GM19395 (cell line): ENCODE results near the gene GRIK2.
"Not testable (repeated sequence)": the region's sequence is repeated elsewhere in the genome, so short reads cannot be mapped to it uniquely, and the experiment has no call there.

Experiments
- ATAC-seq: cut with Tn5 transposase; IDR thresholded peaks from one replicate; pipeline ENCODE4 v1.9.1; 2021; ENCODE audit warnings: mild to moderate bottlenecking, moderate library complexity; ENCODE audit not compliant: unreplicated experiment

GRIK2 gene

GRCh38 chr6:101980924-101981323 lies 587.4 kb downstream of the GRIK2 start:
- no peak for ATAC-seq

DNA sequence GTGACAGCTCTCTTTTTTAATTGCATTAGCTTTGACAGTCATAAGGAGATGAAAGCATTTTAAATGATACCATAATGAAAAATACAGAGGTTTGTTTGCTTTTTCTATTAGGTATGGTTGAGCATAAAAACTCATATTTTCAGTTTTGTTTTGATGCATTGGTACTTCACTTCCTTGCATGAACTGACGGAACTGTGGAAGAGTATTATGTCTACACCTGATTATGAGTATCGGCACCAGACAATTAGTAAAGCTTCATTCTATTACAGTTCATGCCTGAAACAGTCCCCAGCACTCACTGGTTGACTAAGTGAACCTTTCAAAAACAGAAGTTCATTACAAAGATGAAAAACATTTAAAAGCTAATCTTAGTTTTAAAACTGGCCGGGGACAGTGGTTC lies 593.0 kb downstream of the GRIK2 start:
- no peak for ATAC-seq

DNA sequence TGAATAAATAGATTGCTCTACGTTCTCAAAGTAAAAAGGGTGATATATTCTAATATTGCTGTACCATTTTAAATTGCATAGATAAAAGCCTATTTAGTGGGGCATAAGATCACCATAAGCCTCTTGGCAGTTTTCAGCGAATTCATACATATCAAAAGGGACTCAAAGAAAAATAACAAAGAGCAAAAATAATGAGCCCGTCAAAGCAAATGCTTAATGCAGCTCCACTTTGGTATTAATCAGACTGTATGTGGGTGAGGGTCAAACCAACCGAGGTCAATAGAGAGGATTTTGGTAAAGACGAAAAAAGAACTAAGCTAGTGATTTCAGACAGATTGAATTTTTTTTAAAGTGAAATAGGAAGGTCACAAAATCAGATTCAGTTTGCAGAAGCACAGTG lies 598.8 kb downstream of the GRIK2 start:
- no peak for ATAC-seq

GRCh38 chr6:101994521-101994920 lies 601.0 kb downstream of the GRIK2 start:
- no peak for ATAC-seq

GRCh38 chr6:102015431-102015830 lies 621.9 kb downstream of the GRIK2 start:
- ATAC-seq, result no peak

GRCh38 chr6:102022281-102022680 lies 628.8 kb downstream of the GRIK2 start:
- ATAC-seq, result no peak

DNA sequence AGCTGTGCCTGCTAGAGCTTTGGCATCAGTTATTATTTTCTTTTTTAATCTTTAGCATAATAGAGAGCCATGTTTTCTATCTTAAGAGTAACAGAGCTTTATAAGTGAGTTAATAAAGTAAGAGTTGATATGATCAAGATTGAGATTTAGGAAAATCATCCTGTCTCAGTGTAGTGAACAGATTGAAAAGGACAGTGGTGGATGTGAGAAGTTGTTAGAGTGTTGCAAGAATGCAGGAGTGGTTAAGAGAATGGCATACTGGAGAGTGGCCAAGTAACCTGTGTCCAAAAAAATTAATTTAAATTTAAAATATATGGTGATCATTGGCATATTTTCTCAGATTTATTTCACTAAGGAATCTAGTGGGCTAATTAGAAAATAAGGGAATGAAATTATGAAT lies 629.3 kb downstream of the GRIK2 start:
- ATAC-seq, result no peak

- no peak for ATAC-seq
These were observed 630.6 kb downstream of the GRIK2 start for GRCh38 chr6:102023977-102024657.

DNA sequence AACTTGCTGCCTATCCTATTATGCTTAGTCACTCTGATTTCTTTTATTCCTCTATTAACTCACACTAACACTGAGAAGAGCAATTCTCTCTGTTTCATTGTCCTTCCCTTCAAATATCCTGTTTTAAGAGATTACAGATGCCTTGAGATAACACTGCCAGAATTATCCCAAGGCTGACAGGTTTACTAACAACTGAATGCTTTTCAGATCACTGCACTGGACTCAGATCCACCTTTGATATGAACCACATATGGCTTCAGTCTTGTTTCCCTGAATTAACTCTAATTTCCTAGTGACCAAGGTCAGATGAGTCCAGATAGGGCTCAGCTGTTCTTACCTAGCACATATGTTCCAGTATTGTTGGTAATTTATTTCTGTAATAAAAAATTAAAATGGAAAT lies 633.1 kb downstream of the GRIK2 start:
- no peak for ATAC-seq

DNA sequence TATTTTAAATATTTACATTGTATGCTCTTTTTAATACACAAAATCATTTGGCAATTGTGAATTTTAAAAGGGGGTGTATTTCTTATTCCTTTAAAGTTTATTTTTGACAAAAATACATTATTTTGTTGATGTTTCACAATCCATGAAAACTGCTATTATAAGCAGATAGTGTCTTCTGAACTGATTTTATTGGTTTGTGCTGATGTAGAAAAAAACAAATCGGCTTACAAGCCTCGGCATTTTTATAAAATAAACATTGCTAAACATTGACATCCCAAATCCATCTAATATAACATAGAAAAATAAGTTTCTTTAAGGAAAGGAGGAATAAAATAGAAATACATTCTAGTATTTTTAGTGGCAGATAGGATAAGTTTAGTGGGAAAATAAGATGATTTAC lies 634.7 kb downstream of the GRIK2 start:
- ATAC-seq, result no peak

- no peak for ATAC-seq
These were observed 645.5 kb downstream of the GRIK2 start for GRCh38 chr6:102038964-102039363.

GRCh38 chr6:102039441-102039840 lies 645.9 kb downstream of the GRIK2 start:
- no peak for ATAC-seq

GRCh38 chr6:102051001-102051400 lies 657.5 kb downstream of the GRIK2 start:
- ATAC-seq, result no peak

DNA sequence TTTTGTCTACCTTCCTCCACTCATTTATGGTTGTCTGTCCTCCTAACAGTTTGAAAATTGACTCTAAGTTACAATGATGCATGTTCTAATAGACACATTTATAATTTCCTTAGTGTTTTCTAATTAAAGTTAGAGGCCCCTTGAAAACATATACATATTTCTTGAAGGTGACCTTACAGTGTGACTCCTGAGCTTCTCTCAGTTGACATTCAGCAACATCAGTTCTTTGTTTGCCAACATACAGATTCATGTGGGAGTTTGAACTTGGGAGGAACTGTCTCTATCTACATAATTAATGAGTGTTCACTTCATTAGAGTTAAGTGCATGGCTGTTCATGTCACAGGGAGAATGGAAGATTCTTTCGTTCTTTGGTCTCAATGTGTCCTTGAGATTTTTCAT lies 658.2 kb downstream of the GRIK2 start:
- no peak for ATAC-seq

DNA sequence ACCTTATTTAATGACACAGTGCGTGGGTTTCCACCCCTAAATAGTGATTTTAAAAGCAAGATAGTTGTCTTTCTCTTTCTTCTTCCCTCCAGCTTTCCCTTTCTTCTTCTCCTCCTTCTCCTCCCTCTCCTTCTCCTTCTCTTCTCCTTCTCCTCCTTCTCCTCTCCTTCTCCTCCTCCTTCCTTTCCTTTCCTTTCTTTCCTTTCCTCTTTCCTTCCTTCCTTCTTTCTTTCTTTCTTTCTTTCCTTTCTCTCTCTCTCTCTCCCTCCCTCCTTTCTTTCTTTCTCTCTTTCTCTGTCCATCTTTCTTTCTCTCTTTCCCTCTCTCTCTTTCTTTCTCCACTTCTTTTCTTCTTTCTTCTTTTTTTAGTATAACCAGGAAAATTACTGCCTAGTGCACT lies 670.6 kb downstream of the GRIK2 start:
- ATAC-seq, result no peak

- no peak for ATAC-seq
These were observed 672.8 kb downstream of the GRIK2 start for GRCh38 chr6:102066301-102066700.

- no peak for ATAC-seq
These were observed 674.9 kb downstream of the GRIK2 start for GRCh38 chr6:102068349-102068929.

DNA sequence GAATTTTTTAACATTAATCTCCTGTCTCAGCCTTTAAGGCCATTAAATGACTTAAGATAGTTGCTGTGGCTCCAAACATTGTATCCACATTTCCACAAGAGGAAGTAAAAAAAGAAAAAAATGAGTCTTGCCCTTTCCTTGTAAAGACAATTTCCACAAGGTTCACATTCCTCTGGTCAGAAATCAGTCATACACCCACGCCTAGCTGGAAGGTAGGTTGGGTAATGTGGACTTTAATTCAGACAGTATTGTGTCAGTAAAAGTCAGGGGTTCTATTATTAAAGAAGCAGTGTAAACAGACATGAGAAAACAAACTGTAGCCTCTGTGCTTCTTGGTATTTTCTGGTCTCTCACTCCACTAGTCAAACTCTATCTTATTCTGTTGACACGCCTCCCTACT lies 682.0 kb downstream of the GRIK2 start:
- ATAC-seq, result no peak

DNA sequence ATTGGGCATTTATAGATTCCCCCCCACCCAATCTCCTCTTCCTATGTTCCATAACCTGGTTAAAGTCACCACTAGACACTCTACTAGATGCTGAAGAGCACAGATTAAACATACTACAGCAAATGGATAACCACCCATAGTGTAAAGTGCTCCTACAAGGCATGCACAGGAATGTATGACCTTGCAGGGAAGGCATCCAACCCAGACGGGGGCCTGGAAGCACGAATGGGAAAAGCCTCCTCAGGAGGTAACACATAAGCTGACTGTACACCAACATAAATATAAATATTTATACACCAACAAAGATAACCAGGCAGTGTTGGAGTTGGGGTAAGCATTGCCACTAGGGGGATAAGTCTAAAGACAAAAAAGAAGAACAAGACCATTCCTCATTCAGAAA lies 691.7 kb downstream of the GRIK2 start:
- no peak for ATAC-seq

DNA sequence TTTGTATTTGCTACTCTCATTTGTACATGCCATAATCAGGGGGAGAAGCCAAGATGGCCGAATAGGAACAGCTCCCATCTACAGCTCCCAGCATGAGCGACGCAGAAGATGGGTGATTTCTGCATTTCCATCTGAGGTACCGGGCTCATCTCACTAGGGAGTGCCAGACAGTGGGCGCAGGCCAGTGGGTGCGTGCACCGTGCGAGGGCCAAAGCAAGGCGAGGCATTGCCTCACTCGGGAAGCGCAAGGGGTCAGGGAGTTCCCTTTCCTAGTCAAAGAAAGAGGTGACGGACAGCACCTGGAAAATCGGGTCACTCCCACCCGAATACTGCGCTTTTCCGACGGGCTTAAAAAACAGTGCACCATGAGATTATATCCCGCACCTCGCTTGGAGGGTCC lies 694.7 kb downstream of the GRIK2 start:
- not testable (repeated sequence) for ATAC-seq

GRCh38 chr6:102114402-102114801 lies 720.9 kb downstream of the GRIK2 start:
- ATAC-seq, result no peak

DNA sequence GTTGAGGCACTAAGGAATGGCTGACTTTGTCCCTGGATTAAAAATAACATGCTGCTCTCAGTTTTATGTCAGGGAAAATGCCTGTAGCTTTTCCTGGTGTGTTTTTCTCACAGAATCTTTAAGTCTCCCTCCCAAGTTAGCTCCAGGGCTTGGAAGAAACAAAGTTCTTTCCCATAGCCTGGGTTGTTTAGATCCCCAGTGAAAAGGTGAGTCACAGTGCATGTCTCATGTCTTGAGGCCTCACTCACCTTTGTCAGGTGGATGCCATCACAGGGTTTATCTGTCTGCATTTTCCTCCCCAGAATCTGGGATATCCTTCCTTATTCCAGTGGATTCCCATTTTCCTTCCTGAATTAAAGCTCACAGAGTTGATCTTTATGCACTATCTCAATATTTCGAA lies 722.4 kb downstream of the GRIK2 start:
- ATAC-seq, result no peak

DNA sequence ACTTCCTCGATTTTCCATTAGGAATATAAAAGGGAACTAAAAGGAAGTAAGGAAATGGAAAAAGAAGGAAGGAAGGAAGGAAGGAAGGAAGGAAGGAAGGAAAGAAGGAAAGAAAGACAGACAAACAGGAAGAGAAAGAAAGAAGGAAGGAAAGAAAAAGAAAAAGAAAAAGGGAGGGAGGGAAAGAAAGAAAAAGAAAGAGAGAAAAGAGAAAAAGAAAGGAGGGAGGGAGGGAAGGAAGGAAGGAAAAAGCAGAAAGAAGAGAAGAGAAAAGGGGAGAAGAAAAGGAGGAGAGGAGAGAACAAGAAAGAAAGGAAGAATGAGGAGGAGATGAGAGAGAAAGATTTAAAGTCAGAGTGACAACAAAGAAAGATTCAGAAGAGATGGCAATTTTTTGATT lies 724.5 kb downstream of the GRIK2 start:
- ATAC-seq, result no peak
